Measurements from ENCODE around the gene OXER1. TPM values are rescaled to one million over a fixed set of nuclear protein-coding genes. Genes with fewer than 3 reads are reported as not detected.

Gene OXER1
- not detected for total RNA-seq

GRCh38 chr2:42764096-42764495 is at the start of gene OXER1:
TSS of gene OXER1 (minus strand) at chr2:42764135. CDS start at chr2:42764062, 73 bp downstream.
- DNase-seq: no peak
- H3K36me3 Mint-ChIP-seq (ENCODE audit: low read depth): no peaks in the 10 kb centered on the region
- ChIA-PET POLR2A (no interaction called here), CTCF (no interaction called here)
- no peaks in the 10 kb centered on the region for H3K4me1 Mint-ChIP-seq
- no peaks in the 10 kb centered on the region for H3K27me3 Mint-ChIP-seq
- no peak within 1 kb of the TSS for H3K4me3 Mint-ChIP-seq
- no peaks in the 10 kb centered on the region for H3K9me3 Mint-ChIP-seq
- peak within 1 kb of the TSS; percentile 19 for H3K27ac Mint-ChIP-seq

- peaks cover 3% of the 10 kb centered on the region for H3K36me3 Mint-ChIP-seq (ENCODE audit: low read depth)
- peaks cover 25% of the 10 kb centered on the region for H3K4me1 Mint-ChIP-seq
- no peak overlapping the region for H3K4me3 Mint-ChIP-seq
- peak overlapping the region; percentile 72 for H3K27ac Mint-ChIP-seq
- ChIA-PET CTCF (interaction anchor here (0.7 to 1.6 kb wide), 4 partner anchors 10 to 314 kb away, joined by 3 to 4 read pairs (median 4); no protein-coding TSS in a partner anchor), POLR2A (no interaction called here)
- no peak for DNase-seq
- peaks cover 5% of the 10 kb centered on the region for H3K9me3 Mint-ChIP-seq
- H3K27me3 Mint-ChIP-seq: peaks cover 10% of the 10 kb centered on the region
Observed at GRCh38 chr2:42812899-42813479, 49.1 kb upstream of the OXER1 start.

- POLR2A ChIA-PET: interaction anchor here (0.6 kb wide), 1 partner anchor 572 kb away, joined by 3 read pairs; no protein-coding TSS in a partner anchor
- peak overlapping the region; percentile 90 for H3K4me3 Mint-ChIP-seq
Observed at GRCh38 chr2:42810971-42811811, 47.3 kb upstream of the OXER1 start.

GRCh38 chr2:42810121-42810970 is 46.4 kb upstream of the OXER1 start:
- ChIA-PET POLR2A (interaction anchor here (0.6 kb wide), 1 partner anchor 573 kb away, joined by 3 read pairs; no protein-coding TSS in a partner anchor), CTCF (interaction anchor here (0.6 to 2.3 kb wide), 15 partner anchors 9 to 731 kb away, joined by 3 to 11 read pairs (median 5); no protein-coding TSS in a partner anchor)
- Mint-ChIP-seq H3K4me1 (peaks cover 25% of the 10 kb centered on the region), H3K36me3 (ENCODE audit: low read depth) (peaks cover 3% of the 10 kb centered on the region), H3K4me3 (peak overlapping the region; percentile 90), H3K27ac (peak overlapping the region; percentile 99), H3K27me3 (peaks cover 6% of the 10 kb centered on the region), H3K9me3 (peaks cover 5% of the 10 kb centered on the region)
- DNase-seq: peak; percentile 95

More at GRCh38 chr2:42810971-42811811, 47.3 kb upstream of the OXER1 start:
- Mint-ChIP-seq H3K36me3 (ENCODE audit: low read depth) (peaks cover 3% of the 10 kb centered on the region), H3K4me1 (peaks cover 25% of the 10 kb centered on the region), H3K27me3 (peaks cover 5% of the 10 kb centered on the region), H3K27ac (peak overlapping the region; percentile 99), H3K9me3 (peaks cover 5% of the 10 kb centered on the region)
- CTCF ChIA-PET: interaction anchor here (0.9 to 2.3 kb wide), 11 partner anchors 8 to 664 kb away, joined by 3 to 11 read pairs (median 6); no protein-coding TSS in a partner anchor
- DNase-seq: peak; percentile 45

- H3K4me3 Mint-ChIP-seq: peak overlapping the region; percentile 75
- CTCF ChIA-PET: interaction anchor here (0.6 to 2.3 kb wide), 9 partner anchors 13 to 731 kb away, joined by 3 to 11 read pairs (median 6); no protein-coding TSS in a partner anchor
- peaks cover 5% of the 10 kb centered on the region for H3K9me3 Mint-ChIP-seq
- POLR2A ChIA-PET: no interaction called here
- H3K36me3 Mint-ChIP-seq (ENCODE audit: low read depth): peaks cover 3% of the 10 kb centered on the region
- H3K27ac Mint-ChIP-seq: peak overlapping the region; percentile 92
- peaks cover 8% of the 10 kb centered on the region for H3K27me3 Mint-ChIP-seq
- peaks cover 25% of the 10 kb centered on the region for H3K4me1 Mint-ChIP-seq
- peak; percentile 70 for DNase-seq
Observed at GRCh38 chr2:42809819-42810120, 45.8 kb upstream of the OXER1 start.

- peaks cover 5% of the 10 kb centered on the region for H3K9me3 Mint-ChIP-seq
- peak overlapping the region; percentile 92 for H3K27ac Mint-ChIP-seq
- peak overlapping the region; percentile 75 for H3K4me3 Mint-ChIP-seq
- ChIA-PET POLR2A (interaction anchor here (0.7 kb wide), 1 partner anchor 116 kb away, joined by 11 read pairs; no protein-coding TSS in a partner anchor), CTCF (interaction anchor here (0.6 to 2.3 kb wide), 9 partner anchors 12 to 539 kb away, joined by 3 to 11 read pairs (median 6); no protein-coding TSS in a partner anchor)
- H3K4me1 Mint-ChIP-seq: peaks cover 25% of the 10 kb centered on the region
- DNase-seq: no peak
- H3K27me3 Mint-ChIP-seq: peaks cover 10% of the 10 kb centered on the region
- H3K36me3 Mint-ChIP-seq (ENCODE audit: low read depth): peaks cover 3% of the 10 kb centered on the region
Observed at GRCh38 chr2:42809131-42809818, 45.3 kb upstream of the OXER1 start.

- ChIA-PET POLR2A (no interaction called here), CTCF (no interaction called here)
- peaks cover 14% of the 10 kb centered on the region for H3K27me3 Mint-ChIP-seq
- no peaks in the 10 kb centered on the region for H3K9me3 Mint-ChIP-seq
- H3K36me3 Mint-ChIP-seq (ENCODE audit: low read depth): peaks cover 3% of the 10 kb centered on the region
- peak overlapping the region; percentile 66 for H3K27ac Mint-ChIP-seq
- H3K4me1 Mint-ChIP-seq: peaks cover 25% of the 10 kb centered on the region
- no peak for DNase-seq
- H3K4me3 Mint-ChIP-seq: no peak overlapping the region
Observed at GRCh38 chr2:42808301-42808700, 44.4 kb upstream of the OXER1 start.

GRCh38 chr2:42806786-42807185 is 42.9 kb upstream of the OXER1 start:
- Mint-ChIP-seq H3K4me3 (no peak overlapping the region), H3K27ac (no peak overlapping the region), H3K36me3 (ENCODE audit: low read depth) (no peaks in the 10 kb centered on the region), H3K27me3 (peaks cover 24% of the 10 kb centered on the region), H3K4me1 (peaks cover 19% of the 10 kb centered on the region), H3K9me3 (no peaks in the 10 kb centered on the region)
- POLR2A ChIA-PET: no interaction called here
- DNase-seq: no peak
- CTCF ChIA-PET: no interaction called here

- peaks cover 24% of the 10 kb centered on the region for H3K27me3 Mint-ChIP-seq
- peaks cover 18% of the 10 kb centered on the region for H3K4me1 Mint-ChIP-seq
- no peak overlapping the region for H3K27ac Mint-ChIP-seq
- no peaks in the 10 kb centered on the region for H3K36me3 Mint-ChIP-seq (ENCODE audit: low read depth)
- H3K9me3 Mint-ChIP-seq: no peaks in the 10 kb centered on the region
- no peak for DNase-seq
- ChIA-PET CTCF (no interaction called here), POLR2A (no interaction called here)
- H3K4me3 Mint-ChIP-seq: no peak overlapping the region
Observed at GRCh38 chr2:42804891-42805290, 41.0 kb upstream of the OXER1 start.

GRCh38 chr2:42804338-42804737 is 40.4 kb upstream of the OXER1 start:
- CTCF ChIA-PET: no interaction called here
- H3K4me3 Mint-ChIP-seq: no peak overlapping the region

GRCh38 chr2:42802150-42802549 is 38.2 kb upstream of the OXER1 start:
- H3K4me3 Mint-ChIP-seq: no peak overlapping the region
- POLR2A ChIA-PET: no interaction called here
- H3K36me3 Mint-ChIP-seq (ENCODE audit: low read depth): no peaks in the 10 kb centered on the region
- CTCF ChIA-PET: no interaction called here
- H3K27ac Mint-ChIP-seq: no peak overlapping the region
- peaks cover 20% of the 10 kb centered on the region for H3K27me3 Mint-ChIP-seq
- H3K9me3 Mint-ChIP-seq: no peaks in the 10 kb centered on the region
- DNase-seq: no peak
- peaks cover 11% of the 10 kb centered on the region for H3K4me1 Mint-ChIP-seq

More at GRCh38 chr2:42804338-42804737, 40.4 kb upstream of the OXER1 start:
- DNase-seq: no peak
- POLR2A ChIA-PET: no interaction called here
- Mint-ChIP-seq H3K27ac (no peak overlapping the region), H3K9me3 (no peaks in the 10 kb centered on the region), H3K4me1 (peaks cover 16% of the 10 kb centered on the region), H3K36me3 (ENCODE audit: low read depth) (no peaks in the 10 kb centered on the region), H3K27me3 (peaks cover 24% of the 10 kb centered on the region)

GRCh38 chr2:42801381-42801780 is 37.4 kb upstream of the OXER1 start:
- peaks cover 20% of the 10 kb centered on the region for H3K27me3 Mint-ChIP-seq
- no peak overlapping the region for H3K27ac Mint-ChIP-seq
- ChIA-PET POLR2A (no interaction called here), CTCF (interaction anchor here (1.3 to 1.8 kb wide), 3 partner anchors 9 to 33 kb away, joined by 3 to 8 read pairs (median 3); no protein-coding TSS in a partner anchor)
- H3K36me3 Mint-ChIP-seq (ENCODE audit: low read depth): no peaks in the 10 kb centered on the region
- no peak overlapping the region for H3K4me3 Mint-ChIP-seq
- H3K4me1 Mint-ChIP-seq: peaks cover 13% of the 10 kb centered on the region
- no peak for DNase-seq
- H3K9me3 Mint-ChIP-seq: no peaks in the 10 kb centered on the region

All from activated CD4-positive, alpha-beta T cell treated with anti-CD3 and anti-CD28 coated beads, Interleukin-2, amount 10 ng/mL, durations not matched to agents 7 days and 5 days (primary cell).